Mesothelial cell of epicardium (in vitro differentiated cells): ENCODE data around the gene KBTBD12. TPM values are rescaled to one million over a fixed set of nuclear protein-coding genes. Genes with fewer than 3 reads are reported as not detected.

Source experiments
- DNase-seq, 2 experiments: peaks; one replicate each; pipeline ENCODE4 v3.0.0; 2021; ENCODE audit warnings: low spot score in 2 of 2; ENCODE audit not compliant: unreplicated experiment in 2 of 2
- H3K27ac Mint-ChIP-seq: 2 replicates; pipeline ENCODE4 v1.8.0; 2021; ENCODE audit warnings: mixed read lengths
- H3K27me3 Mint-ChIP-seq: 2 replicates; pipeline ENCODE4 v1.8.0; 2021; ENCODE audit warnings: low read depth, mixed read lengths
- H3K36me3 Mint-ChIP-seq: 2 replicates; pipeline ENCODE4 v1.8.0; 2021; ENCODE audit warnings: mixed read lengths
- H3K4me1 Mint-ChIP-seq: 2 replicates; pipeline ENCODE4 v1.8.0; 2021; ENCODE audit warnings: mixed read lengths
- H3K4me3 Mint-ChIP-seq: 2 replicates; pipeline ENCODE4 v1.8.0; 2021; ENCODE audit warnings: mild to moderate bottlenecking, moderate library complexity, mixed read lengths
- H3K9me3 Mint-ChIP-seq: 2 replicates; pipeline ENCODE4 v1.8.0; 2021; ENCODE audit warnings: mixed read lengths
- total RNA-seq: library from RNA; stranded (reverse); gene quantifications from 3 replicates; pipeline ENCODE4 v1.2.1, GENCODE V29; 2021
- TF ChIP-seq, protein P1 (sequence below): fragments of 200-600 bp; sonication (generic); IDR thresholded peaks from one replicate; pipeline ENCODE4 v1.5.0; 2021; ENCODE audit warnings: antibody characterized with exemption; ENCODE audit not compliant: unreplicated experiment

Gene KBTBD12
- total RNA-seq, 1 donor from 2014 or later, result not detected

DNA sequence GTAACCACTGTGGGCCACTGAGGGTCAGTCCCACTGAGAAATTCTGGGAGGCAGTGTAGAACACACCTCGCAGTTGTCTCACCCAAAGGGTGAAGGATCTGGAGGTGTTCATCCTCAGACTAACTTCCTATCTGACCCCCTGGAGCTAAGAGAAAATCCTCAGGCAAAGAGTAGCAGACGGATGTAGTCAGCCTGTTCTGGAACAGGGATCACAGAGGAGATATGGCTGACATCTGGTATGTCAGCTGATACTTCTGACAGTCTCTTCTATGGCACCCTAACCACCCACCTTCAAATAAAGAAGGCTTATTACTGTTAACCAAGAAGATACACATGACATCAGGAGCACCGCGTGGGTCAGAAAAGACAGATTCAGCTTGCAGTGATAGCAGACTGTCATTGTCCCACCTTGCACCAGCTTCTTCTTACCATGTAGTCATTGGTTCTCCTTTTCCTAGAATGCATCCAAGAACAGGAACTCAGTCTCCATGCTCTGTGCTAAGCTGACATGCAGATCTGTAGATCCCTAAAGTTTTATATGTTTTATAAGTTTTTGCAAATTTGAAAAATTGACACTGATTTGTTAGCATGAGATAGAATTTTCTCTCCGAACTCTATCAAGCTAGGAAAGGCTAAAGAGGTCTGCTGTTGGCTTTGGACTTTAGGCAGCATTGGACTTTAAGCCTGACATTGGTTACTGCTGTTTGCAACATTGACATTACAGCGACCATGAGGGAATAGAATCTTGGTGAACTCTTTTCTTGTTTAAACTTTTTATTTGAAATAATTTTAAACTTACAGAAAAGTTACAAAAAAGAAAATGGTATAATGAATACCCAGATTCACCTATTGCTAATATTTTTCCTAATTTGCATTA lies 60.4 kb downstream of the KBTBD12 start:
- H3K27me3 Mint-ChIP-seq, result peaks cover 76% of the 10 kb centered on the region
- H3K27ac Mint-ChIP-seq, result no peak overlapping the region
- H3K4me1 Mint-ChIP-seq, result no peaks in the 10 kb centered on the region
- H3K36me3 Mint-ChIP-seq, result no peaks in the 10 kb centered on the region
- TF ChIP-seq, protein P1, sequence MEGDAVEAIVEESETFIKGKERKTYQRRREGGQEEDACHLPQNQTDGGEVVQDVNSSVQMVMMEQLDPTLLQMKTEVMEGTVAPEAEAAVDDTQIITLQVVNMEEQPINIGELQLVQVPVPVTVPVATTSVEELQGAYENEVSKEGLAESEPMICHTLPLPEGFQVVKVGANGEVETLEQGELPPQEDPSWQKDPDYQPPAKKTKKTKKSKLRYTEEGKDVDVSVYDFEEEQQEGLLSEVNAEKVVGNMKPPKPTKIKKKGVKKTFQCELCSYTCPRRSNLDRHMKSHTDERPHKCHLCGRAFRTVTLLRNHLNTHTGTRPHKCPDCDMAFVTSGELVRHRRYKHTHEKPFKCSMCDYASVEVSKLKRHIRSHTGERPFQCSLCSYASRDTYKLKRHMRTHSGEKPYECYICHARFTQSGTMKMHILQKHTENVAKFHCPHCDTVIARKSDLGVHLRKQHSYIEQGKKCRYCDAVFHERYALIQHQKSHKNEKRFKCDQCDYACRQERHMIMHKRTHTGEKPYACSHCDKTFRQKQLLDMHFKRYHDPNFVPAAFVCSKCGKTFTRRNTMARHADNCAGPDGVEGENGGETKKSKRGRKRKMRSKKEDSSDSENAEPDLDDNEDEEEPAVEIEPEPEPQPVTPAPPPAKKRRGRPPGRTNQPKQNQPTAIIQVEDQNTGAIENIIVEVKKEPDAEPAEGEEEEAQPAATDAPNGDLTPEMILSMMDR, result no peak
- no peak for DNase-seq
- no peak overlapping the region for H3K4me3 Mint-ChIP-seq
- no peaks in the 10 kb centered on the region for H3K9me3 Mint-ChIP-seq

DNA sequence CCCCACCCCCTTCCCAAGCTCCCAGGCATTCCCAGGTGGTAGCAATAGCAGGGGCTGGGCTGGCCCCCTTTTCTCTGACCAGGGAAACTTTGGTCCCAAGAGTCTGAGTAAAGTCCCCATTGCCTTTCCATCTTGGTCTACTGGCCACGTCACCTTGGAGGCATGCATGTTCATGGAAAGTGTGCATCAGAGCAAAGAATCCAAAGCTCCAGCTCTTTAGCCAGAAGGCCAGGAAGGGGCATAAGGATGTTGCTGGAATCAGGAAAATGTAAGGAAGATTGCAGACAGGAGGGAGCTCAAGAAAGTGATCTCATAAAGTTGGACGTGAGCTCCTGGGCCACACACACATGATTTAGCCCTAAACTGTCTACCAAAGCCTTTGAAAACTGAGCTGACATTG lies 63.6 kb downstream of the KBTBD12 start:
- Mint-ChIP-seq H3K36me3 (no peaks in the 10 kb centered on the region), H3K4me1 (no peaks in the 10 kb centered on the region), H3K27ac (no peak overlapping the region), H3K4me3 (no peak overlapping the region), H3K27me3 (peaks cover 45% of the 10 kb centered on the region), H3K9me3 (peaks cover 7% of the 10 kb centered on the region)
- no peak for DNase-seq
- TF ChIP-seq, protein P1, result no peak

DNA sequence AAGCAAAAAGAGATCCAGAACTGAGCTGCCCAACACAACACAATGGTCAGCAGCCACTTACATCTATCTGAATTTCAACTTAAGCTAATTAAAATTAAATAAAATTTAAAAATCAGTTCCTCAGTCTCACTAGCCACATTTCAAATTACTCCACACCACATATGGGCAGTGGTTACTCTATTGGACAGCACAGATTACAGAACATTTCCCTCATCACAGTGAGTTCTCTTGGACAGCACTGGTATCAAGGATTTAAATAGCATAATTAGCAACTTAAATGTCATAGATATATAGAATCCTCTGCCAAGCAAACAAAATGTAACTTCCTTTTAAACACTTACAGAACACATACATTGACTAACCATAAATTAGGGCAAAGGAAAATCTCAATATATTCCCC lies 64.4 kb downstream of the KBTBD12 start:
- peaks cover 42% of the 10 kb centered on the region for H3K27me3 Mint-ChIP-seq
- H3K36me3 Mint-ChIP-seq, result no peaks in the 10 kb centered on the region
- no peak for DNase-seq
- no peak overlapping the region for H3K27ac Mint-ChIP-seq
- H3K9me3 Mint-ChIP-seq, result peaks cover 9% of the 10 kb centered on the region
- TF ChIP-seq, protein P1, result no peak
- H3K4me1 Mint-ChIP-seq, result no peaks in the 10 kb centered on the region
- no peak overlapping the region for H3K4me3 Mint-ChIP-seq

DNA sequence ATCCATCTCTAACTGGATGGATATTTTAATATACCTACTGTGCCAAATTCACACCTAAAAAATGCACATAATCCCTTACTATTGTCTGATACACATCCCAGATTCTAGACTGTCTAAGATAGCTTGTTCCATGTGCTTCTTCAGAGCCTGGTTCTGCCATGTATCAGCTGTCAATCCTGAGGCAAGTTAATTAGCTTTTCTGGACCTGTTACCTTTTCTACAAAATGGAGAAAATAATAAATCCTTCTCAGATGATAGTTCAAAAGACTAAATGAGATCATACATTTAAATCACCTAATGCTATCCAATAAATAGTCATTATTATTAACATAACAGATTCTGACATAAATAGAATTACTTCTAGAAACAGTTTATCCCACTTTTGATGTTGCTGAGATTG lies 66.1 kb downstream of the KBTBD12 start:
- DNase-seq, result no peak
- peaks cover 9% of the 10 kb centered on the region for H3K9me3 Mint-ChIP-seq
- TF ChIP-seq, protein P1, result no peak
- no peak overlapping the region for H3K27ac Mint-ChIP-seq
- no peaks in the 10 kb centered on the region for H3K4me1 Mint-ChIP-seq
- H3K36me3 Mint-ChIP-seq, result no peaks in the 10 kb centered on the region
- H3K4me3 Mint-ChIP-seq, result no peak overlapping the region
- peaks cover 35% of the 10 kb centered on the region for H3K27me3 Mint-ChIP-seq

DNA sequence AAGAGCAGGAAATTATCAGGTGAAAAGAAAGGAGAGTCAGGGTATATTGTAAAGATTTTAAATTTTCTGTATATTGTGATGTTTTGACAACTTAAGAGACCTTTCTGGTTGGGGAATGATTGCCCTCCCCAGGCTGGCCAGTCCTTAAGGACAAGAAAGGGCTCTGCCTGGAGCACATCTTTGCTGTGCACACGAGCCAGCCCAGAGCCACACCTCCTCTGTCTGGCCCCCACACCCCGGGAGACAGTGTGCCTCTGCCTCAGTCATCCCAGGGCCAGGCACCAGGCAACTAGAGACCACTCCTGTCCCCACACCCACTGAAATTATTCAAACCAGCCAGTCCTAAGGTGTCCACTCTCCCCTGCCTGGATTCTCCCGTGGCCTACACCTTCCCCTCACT lies 67.1 kb downstream of the KBTBD12 start:
- no peak overlapping the region for H3K27ac Mint-ChIP-seq
- H3K4me1 Mint-ChIP-seq, result no peaks in the 10 kb centered on the region
- TF ChIP-seq, protein P1, result no peak
- peaks cover 26% of the 10 kb centered on the region for H3K27me3 Mint-ChIP-seq
- no peaks in the 10 kb centered on the region for H3K36me3 Mint-ChIP-seq
- H3K4me3 Mint-ChIP-seq, result no peak overlapping the region
- DNase-seq, result no peak
- H3K9me3 Mint-ChIP-seq, result peaks cover 9% of the 10 kb centered on the region
